ENCODE results near the gene DPRX. TPM values are rescaled to one million over a fixed set of nuclear protein-coding genes. Genes with fewer than 3 reads are reported as not detected.

DPRX gene
- total and polyA plus RNA-seq, 2 donors (not counting 3 experiments of a cell fraction or from before 2014, with no cell fraction given): not detected

DNA sequence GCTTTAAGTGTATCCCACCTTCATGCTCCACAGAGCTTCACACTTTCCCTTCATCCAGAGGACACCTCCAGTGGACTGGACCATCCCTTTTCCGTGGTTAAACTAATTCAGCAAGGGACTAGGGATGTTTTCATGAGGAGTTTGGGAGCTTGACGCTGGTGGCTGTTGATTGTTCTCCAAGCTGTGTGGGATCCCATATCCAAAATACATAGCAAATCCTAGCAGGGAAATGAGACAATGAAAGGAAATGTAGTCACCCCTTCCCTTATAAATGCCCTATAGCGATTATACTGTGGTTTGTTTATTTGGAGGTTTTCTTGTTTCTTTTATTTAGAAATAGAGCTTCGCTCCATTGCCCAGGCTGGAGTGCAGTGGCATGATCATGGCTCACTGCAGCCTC is 31.6 kb upstream of the DPRX start:
- ChIA-PET CTCF (interaction anchor here (0.6 kb wide), 1 partner anchor 41 kb away, joined by 3 read pairs; no protein-coding TSS in a partner anchor), POLR2A (no interaction called here)
- H3K27ac ChIP-seq (ENCODE audit: insufficient read depth, low read depth, low read length): no peak overlapping the region
- no peak for FAIRE-seq
- dilution Hi-C loops (cut with MboI; ENCODE audit: extremely low pct_ligation_motif_present, low sequenced_read_pairs): no loop called here
- H3K4me3 ChIP-seq (replicated peaks in 1 of 3; ENCODE audit: insufficient read depth in 1 of 3, low read depth in 1 of 3, low read length in 3 of 3): no peak overlapping the region
- no peaks in the 10 kb centered on the region for H3K4me1 ChIP-seq (ENCODE audit: control insufficient read depth, extremely low read depth, insufficient read depth, low read length)
- peak; percentile 39 for TF ChIP-seq JUN (IDR thresholded peaks at IDR 0.05; ENCODE audit: borderline replicate concordance, insufficient read depth, insufficient read length, low read depth)
- TF ChIP-seq EZH2 (IDR thresholded peaks at IDR 0.05; ENCODE audit: borderline replicate concordance, low read depth, low read length, severe bottlenecking): no peak
- no peak overlapping the region for H3K9ac ChIP-seq (replicated peaks; ENCODE audit: extremely low read depth, insufficient read depth, low read length)
- H3K4me2 ChIP-seq (ENCODE audit: insufficient read depth, low read length): no peak overlapping the region
- peak; percentile 34 for DNase-seq (ENCODE audit: low read depth, low spot score)
- no peaks in the 10 kb centered on the region for H3K27me3 ChIP-seq (ENCODE audit: control insufficient read depth in 2 of 2, insufficient read depth in 2 of 2, low read length in 2 of 2)
- H3K79me2 ChIP-seq (ENCODE audit: control insufficient read depth, insufficient read depth, low read length): no peaks in the 10 kb centered on the region
- BruUV-seq (replicated peaks): no TSS peak
- peaks cover 2% of the 10 kb centered on the region for H3K9me3 ChIP-seq (replicated peaks; ENCODE audit: control insufficient read depth, insufficient read depth, low read length)
- H3K9me1 ChIP-seq (replicated peaks; ENCODE audit: control insufficient read depth, extremely low read depth, insufficient read depth, low read length): no peaks in the 10 kb centered on the region
- no peak overlapping the region for H2AFZ ChIP-seq (ENCODE audit: low read depth, low read length)
- intact Hi-C loops (cut with micrococcal nuclease): no loop called here
- no peaks in the 10 kb centered on the region for H4K20me1 ChIP-seq (replicated peaks; ENCODE audit: control insufficient read depth, extremely low read depth, insufficient read depth, low read length)
- H3K36me3 ChIP-seq (ENCODE audit: control insufficient read depth in 2 of 2, extremely low read depth in 1 of 2, insufficient read depth in 2 of 2, low read length in 2 of 2): no peaks in the 10 kb centered on the region

DNA sequence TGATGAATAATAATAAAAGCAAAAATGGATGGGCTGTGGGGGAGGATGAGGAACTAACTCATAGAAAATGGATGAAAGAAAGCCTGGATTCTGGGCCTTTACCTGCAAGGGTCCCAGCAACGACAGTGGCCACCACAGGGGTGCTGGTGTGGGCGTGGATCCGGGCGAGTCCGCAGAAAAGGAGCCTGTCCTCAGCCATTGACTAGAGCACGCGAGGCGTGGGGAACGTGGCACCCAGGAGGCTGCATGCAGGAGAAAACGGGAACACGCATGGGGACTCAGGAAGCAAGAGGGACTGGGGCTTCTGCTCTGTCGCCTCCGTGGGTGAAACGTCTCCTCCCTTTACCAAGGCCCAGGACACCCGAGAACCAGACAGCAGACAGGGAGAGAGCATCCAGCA is 25.8 kb upstream of the DPRX start:
- H3K27me3 ChIP-seq (ENCODE audit: control insufficient read depth in 2 of 2, insufficient read depth in 2 of 2, low read length in 2 of 2): no peaks in the 10 kb centered on the region
- no peaks in the 10 kb centered on the region for H3K9me1 ChIP-seq (replicated peaks; ENCODE audit: control insufficient read depth, extremely low read depth, insufficient read depth, low read length)
- intact Hi-C loops (cut with micrococcal nuclease) (no loop called here), dilution Hi-C loops (cut with MboI; ENCODE audit: extremely low pct_ligation_motif_present, low sequenced_read_pairs) (no loop called here)
- CTCF ChIA-PET: no interaction called here
- H3K36me3 ChIP-seq (ENCODE audit: control insufficient read depth in 2 of 2, extremely low read depth in 1 of 2, insufficient read depth in 2 of 2, low read length in 2 of 2): no peaks in the 10 kb centered on the region
- no peak overlapping the region for H3K4me2 ChIP-seq (ENCODE audit: insufficient read depth, low read length)
- no peak overlapping the region for H3K27ac ChIP-seq (ENCODE audit: insufficient read depth, low read depth, low read length)
- no peaks in the 10 kb centered on the region for H4K20me1 ChIP-seq (replicated peaks; ENCODE audit: control insufficient read depth, extremely low read depth, insufficient read depth, low read length)
- H3K9me3 ChIP-seq (replicated peaks; ENCODE audit: control insufficient read depth, insufficient read depth, low read length): peaks cover 2% of the 10 kb centered on the region
- POLR2A ChIA-PET: no interaction called here
- no peaks in the 10 kb centered on the region for H3K4me1 ChIP-seq (ENCODE audit: control insufficient read depth, extremely low read depth, insufficient read depth, low read length)
- no peak overlapping the region for H2AFZ ChIP-seq (ENCODE audit: low read depth, low read length)
- H3K4me3 ChIP-seq (replicated peaks in 1 of 3; ENCODE audit: insufficient read depth in 1 of 3, low read depth in 1 of 3, low read length in 3 of 3): no peak overlapping the region
- FAIRE-seq: no peak
- no TSS peak for BruUV-seq (replicated peaks)
- H3K79me2 ChIP-seq (ENCODE audit: control insufficient read depth, insufficient read depth, low read length): no peaks in the 10 kb centered on the region
- H3K9ac ChIP-seq (replicated peaks; ENCODE audit: extremely low read depth, insufficient read depth, low read length): no peak overlapping the region
- TF ChIP-seq MYC (IDR thresholded peaks at IDR 0.05; ENCODE audit: low read depth, low read length): no peak
- no peak for TF ChIP-seq JUN (IDR thresholded peaks at IDR 0.05; ENCODE audit: borderline replicate concordance, insufficient read depth, insufficient read length, low read depth)
- TF ChIP-seq EZH2 (IDR thresholded peaks at IDR 0.05; ENCODE audit: borderline replicate concordance, low read depth, low read length, severe bottlenecking): no peak
- TF ChIP-seq, protein P1, sequence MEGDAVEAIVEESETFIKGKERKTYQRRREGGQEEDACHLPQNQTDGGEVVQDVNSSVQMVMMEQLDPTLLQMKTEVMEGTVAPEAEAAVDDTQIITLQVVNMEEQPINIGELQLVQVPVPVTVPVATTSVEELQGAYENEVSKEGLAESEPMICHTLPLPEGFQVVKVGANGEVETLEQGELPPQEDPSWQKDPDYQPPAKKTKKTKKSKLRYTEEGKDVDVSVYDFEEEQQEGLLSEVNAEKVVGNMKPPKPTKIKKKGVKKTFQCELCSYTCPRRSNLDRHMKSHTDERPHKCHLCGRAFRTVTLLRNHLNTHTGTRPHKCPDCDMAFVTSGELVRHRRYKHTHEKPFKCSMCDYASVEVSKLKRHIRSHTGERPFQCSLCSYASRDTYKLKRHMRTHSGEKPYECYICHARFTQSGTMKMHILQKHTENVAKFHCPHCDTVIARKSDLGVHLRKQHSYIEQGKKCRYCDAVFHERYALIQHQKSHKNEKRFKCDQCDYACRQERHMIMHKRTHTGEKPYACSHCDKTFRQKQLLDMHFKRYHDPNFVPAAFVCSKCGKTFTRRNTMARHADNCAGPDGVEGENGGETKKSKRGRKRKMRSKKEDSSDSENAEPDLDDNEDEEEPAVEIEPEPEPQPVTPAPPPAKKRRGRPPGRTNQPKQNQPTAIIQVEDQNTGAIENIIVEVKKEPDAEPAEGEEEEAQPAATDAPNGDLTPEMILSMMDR (IDR thresholded peaks at IDR 0.05; ENCODE audit: extremely low read depth in 1 of 2, insufficient read depth in 1 of 2, low read depth in 1 of 2, low read length in 2 of 2): no peak
- TF ChIP-seq POLR2A (IDR thresholded peaks at IDR 0.05; ENCODE audit: low read depth, low read length): no peak
- TF ChIP-seq FOS (IDR thresholded peaks at IDR 0.05; ENCODE audit: borderline replicate concordance, insufficient read depth, low read length): no peak
- no peak for TF ChIP-seq POLR2AphosphoS5 (IDR thresholded peaks at IDR 0.05; ENCODE audit: insufficient read depth, low read depth, low read length)
- TF ChIP-seq GATA2 (IDR thresholded peaks at IDR 0.05; ENCODE audit: insufficient read depth, insufficient read length, low read depth, low read length): no peak
- TF ChIP-seq, protein P2, sequence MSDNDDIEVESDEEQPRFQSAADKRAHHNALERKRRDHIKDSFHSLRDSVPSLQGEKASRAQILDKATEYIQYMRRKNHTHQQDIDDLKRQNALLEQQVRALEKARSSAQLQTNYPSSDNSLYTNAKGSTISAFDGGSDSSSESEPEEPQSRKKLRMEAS (IDR thresholded peaks at IDR 0.05; ENCODE audit: insufficient read depth, insufficient read length): no peak
- DNase-seq (ENCODE audit: low read depth, low spot score): no peak

All from endothelial cell of umbilical vein (primary cell).